ENCODE data around the gene DLAT.

The DLAT gene

GRCh38 chr11:111981270-111981669 is 43.9 kb upstream of the DLAT start:
- H3K4me3 ChIP-seq (ENCODE audit: low read depth, low read length) = no peak overlapping the region
- no peak for TF ChIP-seq CTCF (IDR thresholded peaks at IDR 0.05; ENCODE audit: low read depth, low read length, missing control alignments)
- no peak for DNase-seq (ENCODE audit: low read depth)

- H3K4me3 ChIP-seq (ENCODE audit: low read depth, low read length) = no peak overlapping the region
- TF ChIP-seq CTCF (IDR thresholded peaks at IDR 0.05; ENCODE audit: low read depth, low read length, missing control alignments) = peak; percentile 84
- DNase-seq (ENCODE audit: low read depth) = peak; percentile 35
Measured at GRCh38 chr11:111982019-111982464, 43.2 kb upstream of the DLAT start.

GRCh38 chr11:111982541-111983186 is 42.5 kb upstream of the DLAT start:
- TF ChIP-seq CTCF (IDR thresholded peaks at IDR 0.05; ENCODE audit: low read depth, low read length, missing control alignments) = no peak
- no peak overlapping the region for H3K4me3 ChIP-seq (ENCODE audit: low read depth, low read length)
- DNase-seq (ENCODE audit: low read depth) = no peak

- H3K4me3 ChIP-seq (ENCODE audit: low read depth, low read length) = no peak overlapping the region
- TF ChIP-seq CTCF (IDR thresholded peaks at IDR 0.05; ENCODE audit: low read depth, low read length, missing control alignments) = no peak
- DNase-seq (ENCODE audit: low read depth) = no peak
Measured at GRCh38 chr11:111983187-111983986, 41.8 kb upstream of the DLAT start.

GRCh38 chr11:111986589-111986988 is 38.6 kb upstream of the DLAT start:
- no peak overlapping the region for H3K4me3 ChIP-seq (ENCODE audit: low read depth, low read length)
- no peak for TF ChIP-seq CTCF (IDR thresholded peaks at IDR 0.05; ENCODE audit: low read depth, low read length, missing control alignments)
- DNase-seq (ENCODE audit: low read depth) = no peak

GRCh38 chr11:111990381-111990780 is 34.8 kb upstream of the DLAT start:
- DNase-seq (ENCODE audit: low read depth) = no peak
- TF ChIP-seq CTCF (IDR thresholded peaks at IDR 0.05; ENCODE audit: low read depth, low read length, missing control alignments) = no peak
- H3K4me3 ChIP-seq (ENCODE audit: low read depth, low read length) = no peak overlapping the region

All from GM12864 (cell line).